GM19438 (cell line): Measurements from ENCODE around the gene GANAB.
"Not testable (repeated sequence)": the region's sequence is repeated elsewhere in the genome, so short reads cannot be mapped to it uniquely, and the experiment has no call there.

Source experiments
- ATAC-seq: cut with Tn5 transposase; IDR thresholded peaks from one replicate; pipeline ENCODE4 v1.9.1; 2021; ENCODE audit warnings: low read depth; ENCODE audit not compliant: unreplicated experiment

The GANAB gene

DNA sequence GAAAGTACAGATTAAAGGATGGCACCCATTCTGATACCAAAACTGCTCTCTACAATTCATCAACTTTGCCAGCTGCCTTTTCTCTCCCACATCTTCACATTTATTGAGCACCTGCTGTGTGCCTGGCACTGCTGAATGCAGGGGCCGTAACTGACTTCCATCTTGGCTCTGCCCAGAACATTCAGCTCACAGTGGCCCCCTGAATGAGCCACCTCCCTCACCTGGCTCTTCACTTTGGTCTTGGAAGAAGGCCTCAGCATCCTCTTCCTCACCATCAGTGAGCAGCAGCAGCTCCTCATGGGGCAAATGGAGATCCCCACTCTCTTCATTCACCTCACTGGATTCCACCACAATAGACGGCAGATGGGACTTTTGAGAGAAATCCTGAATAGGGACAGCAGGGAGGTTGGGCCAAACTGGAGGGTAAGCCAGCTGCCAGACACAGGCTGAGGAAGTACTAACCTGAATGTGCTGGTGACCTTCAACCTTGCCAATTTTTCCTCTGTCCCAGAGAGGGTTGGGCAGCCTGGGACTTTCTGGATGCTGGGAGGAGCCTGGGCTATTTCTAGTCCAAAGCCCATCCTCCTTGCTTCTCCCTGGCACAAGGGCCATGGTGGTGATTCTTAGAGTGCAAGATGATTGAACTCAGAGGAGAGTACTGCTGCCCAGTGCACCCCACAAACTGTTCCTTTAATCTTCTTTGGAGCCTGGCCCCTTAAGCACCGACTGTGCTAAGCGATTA is 23.2 kb upstream of the GANAB start:
- ATAC-seq = no peak

DNA sequence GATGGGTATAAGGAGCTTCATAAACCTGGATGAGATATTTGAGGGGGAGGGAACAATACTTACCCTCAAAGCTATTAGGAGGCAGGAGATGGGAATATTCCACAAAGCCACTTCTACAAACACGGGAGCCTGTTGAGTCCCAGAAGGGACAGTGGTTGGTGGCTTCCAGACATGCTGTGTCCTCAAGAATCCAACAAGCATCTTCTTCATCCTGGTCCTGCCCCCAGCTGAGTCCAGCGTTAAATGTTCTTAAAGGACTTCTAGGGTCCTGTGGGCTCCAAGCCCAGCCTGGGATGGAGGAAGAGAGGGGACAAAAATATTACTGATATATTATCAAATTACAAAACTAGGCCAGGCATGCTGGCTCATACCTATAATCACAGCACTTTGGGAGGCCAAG is 21.0 kb upstream of the GANAB start:
- ATAC-seq = no peak

DNA sequence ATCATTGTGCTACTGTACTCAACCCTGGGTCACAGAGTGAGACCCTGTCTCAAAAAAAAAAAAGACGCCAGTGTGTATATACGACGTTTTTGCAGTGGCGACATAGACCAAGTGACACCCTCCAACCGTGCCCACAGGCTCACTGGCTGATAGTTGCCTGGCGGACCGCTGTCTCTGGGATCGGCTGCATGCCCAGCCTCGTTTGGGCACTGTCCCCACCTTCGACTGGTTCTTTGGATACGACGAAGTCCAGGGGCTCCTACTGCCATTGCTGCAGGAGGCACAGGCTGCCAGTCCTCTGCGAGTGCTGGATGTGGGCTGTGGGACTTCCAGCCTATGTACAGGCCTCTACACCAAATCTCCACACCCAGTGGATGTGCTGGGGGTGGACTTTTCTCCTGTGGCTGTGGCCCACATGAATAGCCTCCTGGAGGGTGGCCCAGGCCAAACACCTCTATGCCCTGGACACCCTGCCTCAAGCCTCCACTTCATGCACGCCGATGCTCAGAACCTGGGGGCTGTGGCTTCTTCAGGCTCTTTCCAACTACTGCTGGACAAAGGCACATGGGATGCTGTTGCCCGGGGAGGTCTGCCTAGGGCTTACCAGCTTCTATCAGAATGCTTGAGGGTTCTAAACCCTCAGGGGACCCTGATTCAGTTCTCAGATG is 20.0 kb upstream of the GANAB start:
- ATAC-seq = no peak

DNA sequence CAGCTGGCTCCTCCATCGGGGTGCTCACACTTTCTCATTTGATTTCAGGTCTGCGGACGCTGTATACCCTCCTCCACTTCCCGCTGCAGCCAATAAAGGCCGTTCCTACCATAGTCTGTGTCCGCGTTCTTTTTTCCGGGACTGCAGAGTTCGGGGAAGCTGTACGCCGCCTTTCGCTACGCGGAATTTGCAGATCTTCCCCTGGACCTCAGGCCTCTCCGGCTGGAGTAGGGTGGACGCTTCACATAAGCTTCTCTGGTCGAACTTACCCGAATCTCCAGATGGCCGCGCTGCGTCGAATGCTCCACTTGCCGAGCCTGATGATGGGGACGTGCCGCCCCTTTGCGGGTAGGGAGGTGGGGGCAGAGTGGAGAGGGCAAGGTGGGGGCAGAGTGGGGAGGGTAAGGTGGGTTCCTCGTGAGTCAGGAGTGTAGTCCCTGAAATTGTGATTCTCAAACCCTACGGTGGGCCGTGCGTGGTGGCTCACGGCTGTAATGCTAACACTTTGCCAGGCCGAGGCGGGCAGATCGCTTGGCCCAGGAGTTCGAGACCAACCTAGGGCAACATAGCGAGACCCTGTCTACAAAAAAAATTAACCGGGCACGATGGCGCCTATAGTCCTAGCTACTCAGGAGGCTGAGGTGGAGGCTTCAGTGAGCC is 19.3 kb upstream of the GANAB start:
- peak; percentile 18 for ATAC-seq

DNA sequence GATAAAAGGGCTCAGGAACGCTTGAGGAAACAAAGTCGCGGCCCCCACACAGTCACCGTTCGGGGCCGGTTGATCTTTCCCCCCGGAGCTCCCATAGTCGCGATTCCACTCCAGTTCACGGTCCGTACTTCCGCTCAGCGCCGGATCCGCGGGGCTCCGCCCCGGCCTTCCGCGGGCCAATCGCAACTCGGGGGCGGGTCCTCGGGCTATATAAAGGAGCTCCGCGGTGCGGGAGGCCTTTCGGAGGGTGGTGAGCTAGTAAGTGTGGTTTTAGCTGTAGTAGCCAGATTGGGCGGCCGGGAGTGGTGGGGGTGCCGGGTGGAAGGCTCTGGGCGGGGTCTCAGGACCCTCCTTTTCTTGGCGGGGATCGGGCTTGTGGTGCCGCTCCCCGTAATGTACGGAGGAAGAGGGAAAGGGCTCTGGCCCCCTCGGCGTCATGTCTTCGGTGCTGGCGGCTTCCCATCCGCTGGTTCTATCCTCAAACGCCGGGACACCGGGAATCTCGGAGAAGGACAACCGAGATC is 18.7 kb upstream of the GANAB start, which contains the start of the genes C11orf98 and CSKMT:
C11orf98 (minus strand) TSS at position 136 of the 524 bp plus-strand sequence; CDS start at position 95, 41 bp downstream.
CSKMT (plus strand) TSS at position 238 of the 524 bp plus-strand sequence. CDS start 568 bp downstream, outside the sequence.
- peak; percentile 79 for ATAC-seq

DNA sequence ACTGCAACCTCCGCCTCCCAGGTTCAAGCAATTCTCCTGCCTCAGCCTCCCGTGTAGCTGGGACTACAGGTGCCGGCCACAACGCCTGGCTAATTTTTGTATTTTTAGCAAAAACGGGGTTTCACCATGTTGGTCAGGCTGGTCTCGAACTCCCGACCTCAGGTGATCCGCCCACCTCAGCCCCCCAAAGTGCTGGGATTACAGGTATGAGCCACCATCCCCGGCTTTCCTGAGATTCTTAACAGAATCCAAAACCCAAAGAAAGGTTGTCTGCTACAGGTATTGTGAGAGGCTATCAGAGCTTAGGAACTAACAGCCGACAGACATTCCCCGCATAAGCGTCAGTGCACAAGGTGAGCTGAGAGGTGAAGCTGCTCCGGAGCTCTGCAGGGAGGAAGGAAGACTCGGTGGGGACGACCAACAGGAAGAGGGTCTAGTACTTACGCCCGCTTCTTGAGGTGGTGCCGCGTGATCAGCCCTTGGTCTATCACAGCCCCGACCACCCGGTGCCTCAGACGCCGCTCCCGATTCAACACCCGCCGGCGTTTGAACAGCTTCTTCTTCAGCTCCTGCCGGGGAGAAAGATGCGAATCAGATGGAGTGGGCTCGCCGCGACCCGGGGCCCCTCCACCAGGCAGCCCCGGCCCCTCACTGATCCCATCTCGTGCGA is 18.1 kb upstream of the GANAB start:
- peak; percentile 22 for ATAC-seq

GRCh38 chr11:62656796-62657429 is 10.5 kb upstream of the GANAB start:
- ATAC-seq = no peak

DNA sequence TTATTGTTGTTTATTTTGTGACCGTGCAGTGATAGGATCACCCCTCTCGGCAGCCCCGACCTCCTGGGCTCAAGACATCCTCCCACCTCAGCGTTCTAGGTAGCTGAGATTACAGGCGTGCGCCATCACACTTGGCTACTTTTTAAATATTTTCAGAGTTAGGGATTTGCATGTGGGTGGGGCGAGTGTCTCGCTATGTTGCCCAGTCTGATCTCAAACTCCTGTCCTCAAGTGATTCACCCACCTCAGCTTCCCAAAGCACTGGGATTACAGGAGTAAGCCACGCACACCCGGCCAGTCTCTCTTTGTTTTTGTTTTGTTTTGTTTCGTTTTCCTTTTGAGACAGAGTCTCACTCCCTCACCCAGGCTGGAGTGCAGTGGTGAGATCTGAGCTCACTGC is 7.9 kb upstream of the GANAB start:
- ATAC-seq = no peak

DNA sequence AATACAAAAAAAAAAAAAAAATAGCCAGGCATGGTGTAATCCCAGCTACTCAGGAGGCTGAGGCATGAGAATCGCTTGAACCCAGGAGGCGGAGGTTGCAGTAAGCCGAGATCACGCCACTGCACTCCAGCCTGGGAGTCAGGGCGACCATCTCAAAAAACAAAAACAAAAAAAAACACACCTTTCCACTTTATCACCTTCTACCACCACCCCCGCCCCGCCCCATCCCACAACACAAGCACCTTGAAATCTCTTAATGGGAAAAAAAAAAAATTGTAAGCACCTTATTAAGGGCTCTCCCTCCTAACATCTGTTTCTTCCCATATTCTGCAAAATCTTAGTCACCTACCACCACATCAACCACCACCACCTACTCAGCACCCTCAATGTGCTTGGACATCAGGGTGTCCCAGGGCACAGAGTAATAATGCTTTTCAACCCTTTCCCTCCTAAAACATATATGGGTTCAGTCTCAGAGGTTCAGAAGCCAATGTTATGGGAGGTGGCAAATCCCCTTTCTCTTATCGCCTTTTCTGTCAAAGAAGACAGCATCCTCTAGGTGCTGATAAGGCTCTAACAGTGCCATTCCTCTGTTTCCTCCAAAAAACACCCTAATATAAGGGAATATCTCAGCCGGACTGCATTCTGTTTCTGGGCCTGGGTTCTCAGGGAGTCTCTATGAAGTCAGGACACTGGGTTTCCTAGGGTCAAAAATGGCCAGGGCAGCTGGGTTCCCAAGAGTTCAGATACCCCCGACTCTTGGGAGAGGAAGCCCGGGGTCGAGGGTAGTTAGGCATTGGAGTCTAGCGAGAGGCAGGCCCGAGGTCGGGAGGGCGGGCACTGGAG is 6.0 kb upstream of the GANAB start:
- ATAC-seq = peak; percentile 10

DNA sequence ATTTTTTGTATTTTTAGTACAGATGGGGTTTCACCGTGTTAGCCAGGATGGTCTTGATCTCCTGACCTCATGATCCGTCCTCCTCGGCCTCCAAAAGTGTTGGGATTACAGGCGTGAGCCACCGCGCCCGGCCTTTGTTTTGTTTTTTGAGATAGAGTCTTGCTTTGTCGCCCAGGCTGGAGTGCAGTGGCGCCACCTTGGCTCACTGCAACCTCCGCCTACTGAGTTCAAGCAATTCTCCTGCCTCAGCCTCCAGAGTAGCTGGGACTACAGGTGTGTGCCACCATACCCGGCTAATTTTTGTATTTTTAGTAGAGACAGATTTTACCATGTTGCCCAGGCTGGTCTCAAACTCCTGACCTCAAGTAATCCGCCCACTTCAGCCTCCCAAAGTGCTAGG is 3.9 kb upstream of the GANAB start:
- ATAC-seq = not testable (repeated sequence)

DNA sequence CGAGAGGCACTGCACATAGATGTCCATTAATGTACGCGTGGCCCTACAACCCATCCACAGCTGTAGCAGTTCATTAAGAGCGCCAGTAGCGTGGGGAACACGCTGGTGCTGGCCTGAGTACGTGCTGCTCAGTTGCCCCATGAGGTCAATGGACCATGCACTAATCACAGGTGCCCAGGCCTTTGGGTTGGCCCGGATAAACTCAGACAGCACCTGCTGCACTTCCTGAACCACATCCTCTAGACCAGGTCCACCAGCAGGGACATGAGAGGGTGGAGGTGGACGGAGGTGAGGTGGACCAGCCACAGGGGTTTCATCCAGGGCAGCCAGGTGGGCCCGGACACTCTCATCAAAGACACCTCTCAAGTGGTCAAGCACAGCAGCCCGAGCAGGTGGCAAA is 3.1 kb upstream of the GANAB start:
- ATAC-seq = no peak

DNA sequence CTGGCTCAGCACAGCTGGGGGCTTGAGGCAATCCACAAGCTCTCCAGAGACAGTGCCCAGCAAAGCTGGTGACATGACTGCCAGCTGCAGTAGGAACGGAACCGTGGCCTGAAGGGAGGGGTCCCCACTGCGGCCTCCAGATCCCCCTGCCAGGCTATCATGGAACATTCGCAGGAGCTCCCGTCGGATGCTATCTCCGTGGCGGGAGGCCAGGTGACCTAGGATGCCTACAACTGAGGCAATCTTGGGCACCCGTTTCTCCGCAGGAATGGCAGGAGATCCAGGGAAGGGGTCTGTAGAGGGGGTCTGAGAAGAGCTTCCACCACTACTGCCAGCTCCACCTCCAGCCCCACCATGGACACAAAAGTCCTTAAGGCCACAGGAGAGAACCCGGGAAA is 2.6 kb upstream of the GANAB start:
- ATAC-seq = no peak

DNA sequence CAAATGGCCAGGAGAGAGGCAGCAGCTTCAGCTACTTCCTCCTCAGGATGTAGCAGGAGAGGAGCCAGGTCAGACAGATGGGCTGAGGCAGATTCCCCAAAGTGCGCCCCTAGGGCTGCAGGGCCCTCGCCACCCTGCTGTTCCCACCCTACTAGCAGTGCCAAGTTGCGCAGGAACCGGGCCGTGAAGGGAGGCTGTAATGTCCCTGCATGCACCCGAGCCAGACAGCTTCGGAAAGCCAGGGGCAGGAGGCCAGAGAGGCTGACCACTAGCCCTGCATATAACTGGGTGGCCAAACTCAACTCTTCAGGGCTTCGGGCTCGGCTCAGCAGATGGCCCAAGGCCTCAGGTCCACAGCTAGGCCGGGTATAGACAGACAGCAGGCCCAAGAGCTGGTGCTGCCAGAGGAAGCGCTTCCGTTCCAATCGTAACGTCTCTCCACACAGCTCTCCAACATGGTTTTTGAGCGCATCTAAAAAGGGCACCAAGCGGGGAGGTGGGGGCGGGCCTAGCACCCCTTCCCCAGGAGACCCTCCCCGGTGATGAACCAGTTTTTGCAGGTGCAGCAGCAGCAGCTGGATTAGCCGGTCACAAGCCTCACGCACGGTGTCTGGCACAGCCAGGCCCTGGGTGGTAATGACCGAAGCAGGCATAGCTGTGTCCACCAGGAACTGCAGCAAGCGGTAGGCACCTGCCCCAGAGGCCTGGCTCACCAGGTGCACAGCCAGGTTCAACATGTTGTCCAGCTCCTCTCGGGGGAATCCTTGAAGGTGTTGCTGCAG is 2.0 kb upstream of the GANAB start:
- ATAC-seq = no peak

DNA sequence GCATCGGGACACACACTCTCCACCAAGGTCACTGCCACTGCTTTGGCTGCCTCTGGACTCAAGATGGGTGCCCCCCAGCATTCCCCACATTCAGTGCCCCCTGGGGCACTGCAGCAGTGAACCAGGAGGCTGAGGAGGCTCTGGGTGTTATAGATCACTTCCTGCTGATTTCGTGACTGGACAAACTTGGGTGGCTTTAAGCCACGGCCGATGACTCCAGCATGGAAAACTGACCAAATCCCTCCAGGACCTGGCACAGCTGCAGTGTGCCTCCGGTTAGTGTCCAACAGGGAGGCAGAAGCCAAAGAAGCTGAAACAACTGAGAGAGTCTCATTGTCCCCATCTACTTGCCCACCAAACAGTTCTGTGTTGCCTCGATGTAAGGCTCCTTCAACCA is 1.2 kb upstream of the GANAB start:
- ATAC-seq = no peak

- ATAC-seq = no peak
Observed at GRCh38 chr11:62646825-62647608, 604 bp upstream of the GANAB start.

DNA sequence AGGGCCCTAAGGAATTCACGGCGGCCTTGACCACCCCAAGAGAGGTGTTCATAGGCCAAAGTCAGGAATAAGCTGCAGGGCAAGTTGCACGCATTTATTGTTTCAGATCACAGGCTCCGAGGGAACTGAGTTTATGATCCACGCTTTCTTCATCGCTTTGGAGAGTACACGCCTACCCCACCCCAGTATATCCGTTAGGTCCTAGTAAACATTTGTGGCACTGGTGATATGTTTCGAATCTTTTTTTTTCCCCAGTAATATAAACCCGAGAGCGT is 805 bp downstream of the GANAB start:
- no peak for ATAC-seq

GRCh38 chr11:62644220-62644619 is 2.2 kb downstream of the GANAB start:
- ATAC-seq = no peak

- ATAC-seq = no peak
Observed at GRCh38 chr11:62632492-62632891, 13.9 kb downstream of the GANAB start.
